PC-3 (cell line): ENCODE results near the gene GTF2F2.

Experiments
- EZH2 ChIP-seq: fragments of 300-600 bp; sonication (generic); IDR thresholded peaks from one replicate; pipeline ENCODE4 v1.6.1; 2017; ENCODE audit warnings: antibody characterized with exemption, mild to moderate bottlenecking, low read length; ENCODE audit not compliant: unreplicated experiment
- EZH2phosphoT487 ChIP-seq: fragments of 300-600 bp; sonication (generic); IDR thresholded peaks from 2 replicates; pipeline ENCODE4 v1.6.1; 2018; ENCODE audit warnings: mild to moderate bottlenecking, antibody characterized with exemption, low read length, borderline replicate concordance
- TF ChIP-seq, protein P1 (sequence below): fragments of 300-600 bp; sonication (generic); conservative IDR thresholded peaks from 2 replicates; pipeline ENCODE4 v1.5.1; 2017; ENCODE audit warnings: antibody characterized with exemption, low read depth, mild to moderate bottlenecking, low read length

GRCh38 chr13:45331123-45331619, 210.9 kb downstream of the GTF2F2 start:
- TF ChIP-seq, protein P1, sequence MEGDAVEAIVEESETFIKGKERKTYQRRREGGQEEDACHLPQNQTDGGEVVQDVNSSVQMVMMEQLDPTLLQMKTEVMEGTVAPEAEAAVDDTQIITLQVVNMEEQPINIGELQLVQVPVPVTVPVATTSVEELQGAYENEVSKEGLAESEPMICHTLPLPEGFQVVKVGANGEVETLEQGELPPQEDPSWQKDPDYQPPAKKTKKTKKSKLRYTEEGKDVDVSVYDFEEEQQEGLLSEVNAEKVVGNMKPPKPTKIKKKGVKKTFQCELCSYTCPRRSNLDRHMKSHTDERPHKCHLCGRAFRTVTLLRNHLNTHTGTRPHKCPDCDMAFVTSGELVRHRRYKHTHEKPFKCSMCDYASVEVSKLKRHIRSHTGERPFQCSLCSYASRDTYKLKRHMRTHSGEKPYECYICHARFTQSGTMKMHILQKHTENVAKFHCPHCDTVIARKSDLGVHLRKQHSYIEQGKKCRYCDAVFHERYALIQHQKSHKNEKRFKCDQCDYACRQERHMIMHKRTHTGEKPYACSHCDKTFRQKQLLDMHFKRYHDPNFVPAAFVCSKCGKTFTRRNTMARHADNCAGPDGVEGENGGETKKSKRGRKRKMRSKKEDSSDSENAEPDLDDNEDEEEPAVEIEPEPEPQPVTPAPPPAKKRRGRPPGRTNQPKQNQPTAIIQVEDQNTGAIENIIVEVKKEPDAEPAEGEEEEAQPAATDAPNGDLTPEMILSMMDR, result no peak
- TF ChIP-seq EZH2phosphoT487 (no peak), EZH2 (no peak)
